ENCODE results near the gene ABLIM1. TPM values are rescaled to one million over a fixed set of nuclear protein-coding genes. Genes with fewer than 3 reads are reported as not detected.
A peak's percentile ranks its signal among the peaks of the same experiment; 100 is the strongest.

The ABLIM1 gene
- total RNA-seq, 1 donor from 2014 or later: 159 TPM

DNA sequence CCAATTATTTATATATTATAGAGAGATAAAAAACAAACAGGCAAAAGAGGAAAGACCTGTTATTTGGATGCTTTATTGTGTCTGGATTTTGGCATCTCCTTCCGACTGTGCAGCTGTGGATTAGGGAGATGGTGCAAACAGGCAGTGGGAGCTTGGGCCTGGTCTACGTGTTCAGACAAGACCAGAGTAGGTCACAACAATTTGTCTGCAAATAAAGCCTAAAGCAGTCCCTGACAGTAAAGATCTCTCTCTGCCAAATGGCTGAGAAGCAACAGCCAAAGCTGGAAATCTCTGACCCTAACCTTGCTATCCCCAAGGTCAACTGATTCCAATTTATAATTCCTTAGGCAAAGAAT is 82.0 kb downstream of the ABLIM1 start:
- no peak for DNase-seq

DNA sequence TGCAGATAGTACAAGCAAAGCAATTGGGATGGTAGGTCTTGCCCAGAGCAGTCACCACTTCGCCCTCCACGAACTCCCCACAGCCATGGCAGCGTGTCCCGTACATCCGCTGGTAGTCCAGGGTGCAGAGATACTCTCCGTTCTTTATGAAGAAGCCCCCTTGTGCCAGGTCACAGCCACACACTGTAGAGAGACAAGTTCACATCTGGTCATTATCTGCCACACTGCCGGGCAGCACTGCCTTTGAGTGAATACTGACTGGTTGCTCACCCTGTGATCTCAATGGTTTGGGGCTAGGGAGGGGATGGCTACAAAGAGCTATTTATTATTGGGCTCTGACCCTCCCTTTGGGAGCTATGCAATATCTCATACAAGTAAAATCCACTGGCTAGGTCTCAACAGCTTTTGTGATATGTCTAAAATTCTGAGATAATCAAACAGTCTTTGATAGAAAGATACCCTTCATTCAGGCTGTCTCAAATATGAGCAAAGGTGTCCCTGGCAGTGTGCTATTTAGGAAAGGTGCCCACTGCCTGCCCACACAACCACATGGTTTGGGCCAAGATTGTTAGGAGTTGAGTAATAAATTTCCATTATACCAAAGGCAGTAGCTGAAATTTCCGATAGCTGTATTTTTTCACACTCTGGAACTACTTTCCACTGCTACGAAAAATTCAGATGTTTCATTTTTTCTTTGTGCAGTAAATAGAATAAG is 82.5 kb downstream of the ABLIM1 start:
- DNase-seq: no peak

GRCh38 chr10:114573330-114574045 is 84.6 kb downstream of the ABLIM1 start:
- no peak for DNase-seq

DNA sequence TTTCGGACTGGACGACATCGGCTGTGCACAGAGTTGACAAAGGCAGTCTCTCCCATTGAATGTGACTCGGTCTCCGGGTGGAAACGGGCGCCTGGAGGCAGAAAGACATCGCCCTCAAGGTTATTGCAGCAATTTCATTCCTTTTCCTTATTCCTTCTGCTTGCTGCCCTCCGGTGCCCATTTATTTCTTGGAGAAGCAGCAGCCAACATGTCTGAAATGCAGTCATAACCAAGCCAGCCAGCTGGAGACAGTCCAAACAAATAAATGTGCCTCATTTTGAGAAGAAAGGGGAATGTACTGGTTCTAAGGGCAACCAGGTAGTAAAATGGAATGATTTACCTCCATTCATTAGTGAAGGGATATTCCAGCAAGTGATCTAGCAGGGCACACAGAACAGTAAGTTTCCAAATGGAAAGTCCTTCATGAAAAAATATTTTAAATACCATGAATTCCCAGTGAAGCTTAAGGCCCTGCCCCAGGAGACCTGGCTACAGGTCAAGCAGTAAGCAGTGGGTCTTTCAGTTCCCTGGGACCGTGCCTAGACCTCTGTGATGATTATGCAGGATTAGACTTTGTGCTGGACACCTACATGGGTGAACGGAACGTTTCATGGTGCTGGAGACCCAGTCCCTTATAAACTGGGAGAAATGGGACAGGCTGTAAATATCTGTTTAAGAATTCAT is 86.6 kb downstream of the ABLIM1 start:
- no peak for DNase-seq

- no peak for DNase-seq
Observed at GRCh38 chr10:114566064-114566463, 92.0 kb downstream of the ABLIM1 start.

GRCh38 chr10:114565066-114565465 is 93.0 kb downstream of the ABLIM1 start:
- no peak for DNase-seq

- no peak for DNase-seq
Observed at GRCh38 chr10:114561008-114561523, 97.0 kb downstream of the ABLIM1 start.

DNA sequence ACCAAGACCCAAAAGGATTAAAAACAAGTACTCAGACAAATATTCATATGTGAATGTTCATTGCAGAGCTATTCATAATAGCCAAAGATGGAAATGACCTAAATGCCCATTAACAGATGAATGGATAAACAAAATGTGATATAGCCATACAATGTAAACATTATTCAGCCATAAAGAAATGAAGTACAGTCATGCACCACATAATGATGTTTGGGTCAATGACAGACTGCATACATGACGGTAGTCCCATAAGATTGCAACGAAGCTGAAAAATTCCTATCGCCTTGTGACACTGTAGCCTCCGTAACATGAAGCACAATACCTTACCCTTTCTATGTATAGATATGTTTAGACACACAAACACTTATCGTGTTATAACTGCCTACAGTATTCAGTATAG is 97.9 kb downstream of the ABLIM1 start:
- no peak for DNase-seq

DNA sequence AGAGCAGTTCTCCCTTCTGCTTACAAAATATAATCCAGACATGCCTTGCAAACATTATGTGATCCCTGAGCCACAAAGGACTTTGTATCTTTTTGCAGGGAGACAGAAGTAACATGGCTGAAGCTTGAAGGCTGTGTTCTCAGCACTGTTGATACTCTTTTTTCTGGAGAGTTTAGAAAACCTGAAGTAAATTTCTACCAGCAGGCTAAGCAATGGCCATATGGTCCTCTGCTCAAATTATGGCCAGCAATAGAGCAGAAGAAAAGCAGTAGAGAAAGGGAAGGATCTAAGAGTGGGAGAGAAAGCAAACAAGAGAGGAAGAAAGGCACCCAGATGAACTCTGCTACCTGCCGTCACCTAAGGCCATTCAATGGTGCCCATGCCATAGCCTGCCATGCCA is 98.4 kb downstream of the ABLIM1 start:
- no peak for DNase-seq

GRCh38 chr10:114557854-114558253 is 100.2 kb downstream of the ABLIM1 start:
- DNase-seq: no peak

DNA sequence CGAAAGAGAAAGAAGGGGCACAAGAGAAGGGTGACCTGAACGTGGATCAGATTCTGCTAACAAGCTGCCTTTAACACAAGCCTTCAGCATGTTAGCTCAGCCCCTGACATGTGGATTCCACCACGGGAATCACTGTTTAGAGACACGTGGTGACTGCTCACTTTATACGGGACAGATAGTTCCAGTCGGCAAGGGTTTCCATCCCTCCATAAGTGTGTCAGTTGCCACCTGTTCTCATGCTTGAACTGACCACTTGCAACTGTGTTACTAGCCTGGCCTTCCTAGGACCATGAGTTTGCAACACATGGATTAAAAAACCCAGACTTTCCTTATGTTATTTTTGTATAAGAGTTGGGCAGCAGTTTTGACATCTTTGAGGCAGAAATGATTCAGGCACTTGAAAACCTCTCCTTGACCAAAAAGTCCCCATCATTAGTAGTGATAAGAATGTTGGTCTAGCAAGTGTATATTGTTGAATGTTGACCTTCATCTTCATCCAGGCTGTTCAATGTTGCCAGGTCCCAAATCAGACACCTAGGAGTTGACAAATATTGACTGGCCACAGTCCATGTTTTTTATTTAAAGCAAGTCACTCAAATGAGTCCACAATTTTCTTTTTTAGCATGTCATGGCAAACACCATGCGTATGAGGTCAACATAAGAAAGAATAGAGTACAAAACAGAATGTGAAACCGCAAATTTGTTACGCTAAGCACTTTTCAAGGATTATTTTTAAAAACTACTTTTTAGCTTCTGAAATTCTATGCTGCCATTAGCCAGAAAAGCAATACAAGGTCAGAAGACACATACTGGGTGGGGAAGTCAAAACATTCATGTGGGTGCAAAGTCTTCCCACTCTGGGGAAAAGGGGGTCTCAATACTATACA is 101.6 kb downstream of the ABLIM1 start:
- no peak for DNase-seq

DNA sequence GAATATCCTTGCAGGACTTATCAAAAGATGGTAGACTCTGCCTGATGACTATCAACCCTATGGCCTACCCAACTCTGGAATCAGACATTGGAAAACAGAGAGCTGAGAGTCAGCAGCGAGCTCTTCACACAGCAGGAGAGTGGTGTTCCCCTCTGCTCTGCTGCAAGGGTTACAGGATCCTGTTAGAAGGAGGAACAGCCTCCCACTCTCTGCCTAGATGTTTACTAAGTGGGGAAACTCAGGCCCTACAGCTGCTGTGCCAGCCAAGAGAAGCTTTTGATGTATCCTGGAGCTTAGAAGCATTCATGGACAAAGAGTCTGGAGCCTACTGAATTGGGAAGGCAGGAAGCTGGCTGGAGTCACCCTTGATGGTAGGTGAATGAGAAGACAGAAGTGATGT is 104.6 kb downstream of the ABLIM1 start:
- DNase-seq: no peak

- DNase-seq: no peak
Observed at GRCh38 chr10:114552050-114552449, 106.0 kb downstream of the ABLIM1 start.

DNA sequence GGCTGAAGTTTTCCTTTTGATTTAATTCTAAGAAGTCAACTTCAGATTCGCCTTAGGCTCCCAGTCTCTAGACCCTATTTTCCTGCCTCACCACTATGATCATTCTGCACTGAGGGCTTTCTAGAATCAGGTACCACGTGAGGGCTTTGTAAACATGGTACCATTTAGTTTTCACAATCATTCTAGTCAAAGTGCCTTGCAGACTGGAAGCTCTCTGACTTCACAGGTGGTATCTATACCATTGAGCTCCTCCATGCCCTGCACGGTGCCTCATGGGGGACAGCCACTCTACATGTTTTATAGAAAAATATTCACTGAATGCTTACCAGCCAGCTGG is 106.5 kb downstream of the ABLIM1 start:
- DNase-seq: no peak

DNA sequence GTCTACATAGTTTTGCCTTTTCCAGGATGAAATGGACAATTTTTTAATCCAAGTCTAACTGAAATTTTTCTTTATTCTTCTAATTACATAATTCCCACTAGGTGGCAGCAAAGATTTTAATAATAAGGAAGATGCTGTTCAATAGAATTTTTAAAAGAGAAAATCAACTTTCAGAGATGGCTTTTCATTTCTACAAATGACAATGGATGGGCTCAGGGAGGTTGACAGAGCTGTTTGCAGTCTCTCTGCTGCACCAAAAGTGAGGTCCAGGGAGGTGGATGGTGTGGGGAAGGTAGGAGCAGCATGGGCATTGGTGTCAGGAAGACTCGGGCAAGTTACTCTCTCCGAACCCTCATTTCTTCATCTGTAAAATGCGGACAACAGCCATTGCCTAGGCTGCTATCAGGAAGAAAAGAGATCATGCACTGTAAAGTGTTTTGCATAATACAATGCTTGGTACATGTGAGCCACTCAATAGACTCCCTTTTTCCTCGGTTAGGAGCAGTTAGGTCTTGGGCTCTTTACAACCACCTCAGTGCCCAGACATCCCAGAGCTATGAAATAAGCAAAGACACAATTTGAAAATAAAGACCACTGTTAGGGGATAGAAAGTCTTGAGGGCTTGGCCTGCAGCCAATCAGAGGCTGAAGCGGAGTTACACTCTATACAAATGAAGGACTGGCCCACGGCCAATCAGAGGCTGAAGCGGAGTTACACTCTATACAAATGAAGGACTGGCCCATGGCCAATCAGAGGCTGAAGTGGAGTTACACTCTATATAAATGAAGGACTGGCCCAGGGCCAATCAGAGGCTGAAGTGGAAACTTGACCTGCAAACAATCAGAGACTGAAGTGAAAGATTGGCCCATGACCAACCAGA is 107.1 kb downstream of the ABLIM1 start:
- peak; percentile 92 for DNase-seq

DNA sequence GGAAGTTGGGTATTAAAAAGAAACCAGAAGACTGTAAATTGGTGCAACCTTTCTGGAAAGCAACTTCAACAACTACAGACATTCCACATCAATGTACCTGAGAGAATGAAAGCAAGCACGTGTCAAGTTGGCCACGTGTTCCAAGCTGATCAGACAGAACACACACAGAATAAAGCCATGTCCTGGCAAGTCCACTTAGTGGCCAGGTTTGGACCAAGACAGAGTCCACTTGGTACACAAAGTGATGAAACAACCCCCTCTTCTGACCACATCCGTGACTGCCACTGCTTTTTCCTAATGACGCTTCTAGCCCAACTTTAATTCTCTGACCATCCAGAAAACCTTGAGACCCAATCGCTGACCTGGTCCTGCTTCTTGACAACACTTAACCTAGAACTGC is 109.4 kb downstream of the ABLIM1 start:
- DNase-seq: peak; percentile 78

DNA sequence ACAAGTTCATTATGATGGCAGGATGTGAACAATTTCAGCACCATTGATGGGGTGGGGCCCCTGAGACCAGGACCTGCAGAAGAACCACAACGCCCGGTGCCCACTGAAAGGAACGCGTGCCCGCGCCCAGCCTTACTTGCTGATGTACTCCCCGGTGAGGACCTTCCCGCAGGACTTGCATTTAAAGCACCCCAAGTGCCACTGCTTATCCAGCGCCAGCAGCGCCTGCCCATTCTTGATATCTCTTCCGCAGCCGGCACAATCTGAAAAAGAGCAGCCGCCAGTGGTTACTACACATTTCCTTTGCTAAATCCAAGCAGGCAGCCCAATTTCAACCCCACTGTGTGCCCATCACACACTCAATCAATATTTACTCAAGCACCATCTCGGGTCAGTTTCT is 110.6 kb downstream of the ABLIM1 start:
- no peak for DNase-seq

- peak; percentile 47 for DNase-seq
Observed at GRCh38 chr10:114547056-114547455, 111.0 kb downstream of the ABLIM1 start.

GRCh38 chr10:114545819-114546218 is 112.3 kb downstream of the ABLIM1 start:
- DNase-seq: no peak

- no peak for DNase-seq
Observed at GRCh38 chr10:114545071-114545470, 113.0 kb downstream of the ABLIM1 start.

DNA sequence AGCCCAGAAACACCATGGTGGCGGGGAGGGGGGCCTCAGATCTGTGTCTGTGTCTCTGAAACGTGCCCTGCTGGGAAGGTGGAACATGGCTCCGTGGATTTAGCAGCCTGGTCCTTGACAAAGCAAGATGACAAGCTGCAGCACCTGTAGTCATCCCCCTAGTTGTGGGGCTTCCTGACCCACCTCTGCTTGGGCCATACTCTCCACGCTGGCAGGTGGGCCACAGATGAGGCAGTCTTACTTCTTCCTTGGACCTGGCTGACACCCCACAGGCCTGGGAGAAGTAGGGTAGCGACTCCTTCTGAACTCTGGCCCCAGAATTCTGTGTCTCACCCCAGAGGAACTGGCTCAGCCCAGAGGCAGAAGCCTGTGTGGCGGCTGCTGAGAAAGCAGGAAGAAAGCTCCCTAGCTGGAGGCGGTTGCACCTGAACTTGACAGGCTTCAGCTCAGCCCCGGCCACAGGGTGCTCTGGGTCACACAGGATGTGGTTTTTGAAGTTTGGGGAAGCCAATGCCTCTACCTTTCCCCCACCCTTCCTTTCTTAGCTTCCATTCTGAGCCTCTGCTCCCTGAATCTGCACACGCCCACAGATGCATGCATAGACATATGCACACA is 113.9 kb downstream of the ABLIM1 start:
- DNase-seq: no peak
